HG03045 (cell line): Measurements from ENCODE around the gene CALM1.

Experiments used
- ATAC-seq: cut with Tn5 transposase; IDR thresholded peaks from one replicate; pipeline ENCODE4 v1.9.1; 2021; ENCODE audit warnings: mild to moderate bottlenecking, moderate library complexity; ENCODE audit not compliant: unreplicated experiment

The CALM1 gene

GRCh38 chr14:90440021-90440451, 43.2 kb downstream of the CALM1 start:
- ATAC-seq, result no peak

- ATAC-seq, result no peak
Measured at GRCh38 chr14:90440592-90440991, 43.8 kb downstream of the CALM1 start.

DNA sequence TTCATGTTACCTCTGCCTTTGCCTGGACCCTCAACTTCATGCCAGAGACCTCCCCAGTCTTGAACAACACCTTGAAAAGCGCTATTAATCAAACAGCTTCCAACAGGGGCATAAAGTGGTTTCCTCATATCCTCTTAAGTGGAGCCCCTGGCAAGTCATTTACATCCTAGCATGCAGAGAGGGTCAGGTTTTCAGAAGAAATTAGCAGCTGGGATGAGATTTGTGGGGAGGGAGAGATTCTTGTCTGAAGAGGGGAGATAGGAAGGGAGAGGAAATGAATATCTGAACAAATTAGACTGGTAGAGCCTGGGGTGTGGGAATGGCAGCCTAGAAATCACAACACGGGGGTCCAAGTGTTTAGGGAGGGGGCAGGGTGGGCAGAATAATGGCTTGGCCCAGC, 45.6 kb downstream of the CALM1 start:
- no peak for ATAC-seq

DNA sequence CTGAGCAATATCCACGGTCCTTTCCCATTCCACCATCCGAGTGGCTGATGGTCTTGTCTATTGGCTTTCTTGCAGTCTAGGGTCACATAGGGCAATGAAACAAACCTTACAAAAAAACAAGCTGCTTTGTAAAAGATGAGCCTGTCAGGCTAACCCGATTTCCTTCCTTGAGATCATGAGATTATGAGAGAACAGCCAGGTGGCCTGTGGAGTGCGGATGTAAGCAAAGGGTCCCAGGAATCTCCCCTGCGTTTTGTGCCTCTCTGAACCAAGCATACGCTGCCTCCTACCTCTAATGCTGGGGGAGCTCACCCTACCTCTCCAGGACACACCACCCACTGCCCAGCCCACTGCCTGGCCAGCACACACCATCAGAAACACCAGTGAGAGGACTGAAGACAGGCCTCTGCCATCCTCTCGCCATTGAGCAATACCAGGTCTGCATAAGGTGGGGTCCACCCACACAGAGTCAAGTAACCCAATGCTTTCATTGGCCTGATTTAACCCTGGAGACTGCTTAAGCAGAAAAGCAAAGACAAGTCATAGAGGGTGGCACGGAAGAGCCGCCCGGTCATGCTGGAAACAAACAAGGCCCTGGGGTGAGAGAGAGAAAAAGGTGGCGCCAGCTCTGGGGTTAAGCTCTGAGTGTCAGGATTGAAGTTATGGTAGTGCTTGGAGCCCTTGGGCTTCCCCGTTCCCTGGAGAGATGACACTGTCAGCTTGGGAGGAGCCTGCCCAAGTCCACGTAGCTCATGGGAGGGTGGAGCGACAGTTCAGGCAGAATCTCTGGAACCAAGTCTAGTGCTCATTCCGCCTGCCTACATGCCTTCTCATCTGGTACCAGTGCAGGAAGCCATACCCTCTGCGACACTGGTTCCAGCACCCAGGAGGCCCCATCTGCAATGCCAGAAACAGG, 46.6 kb downstream of the CALM1 start:
- no peak for ATAC-seq

- ATAC-seq, result no peak
Measured at GRCh38 chr14:90444077-90444696, 47.4 kb downstream of the CALM1 start.

GRCh38 chr14:90445011-90445410, 48.2 kb downstream of the CALM1 start:
- ATAC-seq, result no peak

- no peak for ATAC-seq
Measured at GRCh38 chr14:90446405-90446804, 49.6 kb downstream of the CALM1 start.

DNA sequence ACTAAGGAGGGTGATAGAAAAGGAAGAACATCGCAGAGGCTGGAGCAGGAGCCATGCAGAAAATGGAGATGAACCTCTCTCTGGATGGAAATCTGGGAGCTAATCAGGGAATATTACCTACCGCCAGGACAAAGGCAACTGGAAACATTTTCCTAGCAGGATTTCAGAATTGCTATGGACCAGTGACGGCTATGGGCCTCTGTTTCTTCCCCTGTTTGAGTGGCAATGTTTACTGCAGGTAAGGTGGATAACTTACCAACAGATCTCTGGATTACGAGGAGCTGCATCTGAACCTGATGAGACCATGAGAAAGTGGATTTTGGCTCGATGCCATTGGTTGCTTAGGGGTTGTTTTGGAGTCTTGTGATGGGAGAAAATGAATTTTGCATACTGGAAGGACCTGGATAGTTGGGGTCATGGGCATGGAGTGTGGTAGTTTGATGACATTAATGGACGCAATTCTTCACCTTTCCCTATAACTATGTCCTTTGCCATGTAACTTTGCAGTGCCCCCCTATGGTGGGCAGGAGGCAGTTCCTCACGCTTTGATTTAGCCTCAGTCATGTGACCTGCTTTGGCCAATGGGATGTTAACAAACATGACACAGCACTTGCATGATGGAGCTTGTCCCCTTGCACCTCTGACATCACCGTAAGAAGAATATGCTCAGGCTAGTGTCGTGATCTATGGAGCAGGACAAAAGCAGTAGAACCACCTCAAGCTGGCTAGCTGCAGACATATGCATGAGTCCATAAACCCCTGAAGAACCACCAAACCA, 51.1 kb downstream of the CALM1 start:
- no peak for ATAC-seq

DNA sequence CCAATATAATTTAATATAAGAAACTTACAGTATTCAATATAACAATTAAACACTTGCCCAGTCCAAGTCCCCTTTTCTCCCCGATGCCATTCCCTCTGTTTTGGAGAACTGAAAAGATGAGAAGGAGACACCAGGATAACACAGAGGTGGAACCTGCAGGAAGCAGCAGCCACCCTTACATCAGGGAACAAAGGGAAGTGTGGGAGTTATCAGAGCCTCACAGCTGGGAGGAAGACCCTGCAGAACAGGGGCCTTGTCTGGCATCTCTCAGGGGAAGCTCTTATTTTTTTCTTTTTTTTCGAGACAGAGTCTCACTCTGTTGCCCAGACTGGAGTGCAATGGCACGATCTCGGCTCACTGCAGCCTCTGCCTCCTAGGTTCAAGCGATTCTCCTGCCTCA, 52.6 kb downstream of the CALM1 start:
- ATAC-seq, result no peak

- no peak for ATAC-seq
Measured at GRCh38 chr14:90450151-90450550, 53.3 kb downstream of the CALM1 start.

- ATAC-seq, result no peak
Measured at GRCh38 chr14:90450667-90451066, 53.8 kb downstream of the CALM1 start.

DNA sequence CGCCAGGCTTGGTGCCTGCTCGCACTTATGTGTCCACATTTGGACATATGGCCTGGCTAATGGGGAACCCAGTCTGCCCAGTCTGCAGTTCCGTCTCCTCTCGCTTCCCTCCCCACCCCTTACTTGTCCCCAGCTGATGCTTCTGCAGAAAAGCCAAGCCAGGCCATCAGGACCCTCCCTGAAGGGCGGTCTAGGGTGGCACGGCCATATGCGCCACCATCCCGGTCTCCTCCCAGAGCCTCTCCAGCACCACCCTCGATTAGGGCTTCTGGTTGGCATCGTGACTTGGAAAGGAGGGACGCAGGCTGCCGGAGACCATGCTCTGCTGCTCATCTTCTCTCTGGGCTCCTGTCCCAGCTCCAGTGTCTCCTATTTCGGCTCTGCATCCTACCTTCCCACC, 54.6 kb downstream of the CALM1 start:
- ATAC-seq, result no peak

- no peak for ATAC-seq
Measured at GRCh38 chr14:90451961-90452360, 55.1 kb downstream of the CALM1 start.

GRCh38 chr14:90452366-90452765, 55.5 kb downstream of the CALM1 start:
- ATAC-seq, result no peak

DNA sequence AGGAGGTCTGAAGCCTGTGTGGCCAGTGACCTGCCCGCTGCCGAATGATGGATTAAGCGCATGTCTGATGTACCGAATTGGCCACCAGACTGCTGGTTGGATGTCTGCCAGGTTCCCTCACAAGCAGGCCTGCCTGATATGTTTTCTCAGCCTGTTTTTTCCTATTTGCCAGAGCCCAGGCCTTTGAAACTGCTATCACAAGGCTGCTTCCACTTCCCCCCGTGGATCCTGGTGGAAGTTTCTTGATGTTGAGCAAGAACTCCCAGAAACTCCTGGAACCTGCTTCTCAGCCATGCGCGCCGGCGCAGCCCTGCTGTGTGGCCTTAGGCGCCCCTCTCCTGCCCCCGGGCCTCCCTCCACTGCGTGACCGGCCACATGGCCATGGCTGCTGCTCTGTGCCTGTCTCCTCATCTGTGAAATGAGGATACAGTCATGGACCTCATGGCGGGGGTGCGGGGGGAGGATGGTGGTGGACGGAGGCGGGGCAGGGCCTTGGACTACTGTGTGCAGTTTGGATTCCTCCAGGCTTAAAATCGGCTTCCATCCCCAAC, 56.6 kb downstream of the CALM1 start:
- ATAC-seq, result no peak

DNA sequence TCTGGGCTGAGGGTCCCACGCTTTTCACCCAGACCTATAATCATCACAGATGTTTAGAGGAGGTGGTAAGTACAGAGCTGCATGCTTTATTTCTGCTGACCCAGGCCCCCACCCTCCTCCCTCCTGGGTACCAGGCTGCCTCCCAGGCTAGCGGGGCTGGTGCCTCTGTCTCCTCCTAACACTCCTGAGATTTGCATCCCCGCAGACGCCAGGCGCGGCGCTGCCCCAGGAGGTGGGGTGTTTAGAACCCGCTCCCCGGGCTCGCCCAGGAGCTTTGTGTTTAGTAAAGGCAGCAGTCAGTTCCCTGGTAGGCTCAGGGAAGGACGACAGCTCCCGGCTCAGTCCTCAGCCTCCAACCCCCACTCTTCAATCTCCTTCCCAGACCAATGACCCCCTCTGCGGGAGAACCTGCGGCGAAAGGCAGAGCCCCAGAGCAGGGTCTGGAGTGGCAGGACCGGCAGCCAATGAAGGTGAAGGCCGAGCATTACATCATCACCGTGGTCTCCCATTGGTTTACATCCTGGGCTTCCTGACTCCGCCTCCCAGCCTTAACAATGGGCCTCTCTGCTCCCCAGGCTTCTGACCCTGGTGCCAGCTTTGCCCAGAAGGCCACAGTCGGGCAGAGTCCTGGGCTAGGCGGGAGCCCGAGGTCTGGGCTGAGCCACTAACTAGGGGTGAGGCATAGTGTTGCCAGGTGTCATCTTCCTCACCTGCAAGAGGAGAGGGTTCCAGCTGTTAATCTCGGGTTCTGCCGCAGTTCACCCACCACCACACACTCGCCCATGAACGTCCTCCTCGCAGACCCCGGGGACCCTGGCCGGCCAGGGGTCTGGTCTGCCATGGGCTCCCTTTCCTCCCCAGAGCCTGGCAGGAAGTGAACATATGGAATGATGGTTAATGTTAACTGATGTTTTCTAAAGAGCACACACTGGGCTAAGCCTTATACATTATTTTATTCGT, 57.5 kb downstream of the CALM1 start:
- ATAC-seq, result no peak

GRCh38 chr14:90455100-90455571, 58.3 kb downstream of the CALM1 start:
- ATAC-seq, result no peak

- ATAC-seq, result no peak
Measured at GRCh38 chr14:90456551-90456950, 59.7 kb downstream of the CALM1 start.

DNA sequence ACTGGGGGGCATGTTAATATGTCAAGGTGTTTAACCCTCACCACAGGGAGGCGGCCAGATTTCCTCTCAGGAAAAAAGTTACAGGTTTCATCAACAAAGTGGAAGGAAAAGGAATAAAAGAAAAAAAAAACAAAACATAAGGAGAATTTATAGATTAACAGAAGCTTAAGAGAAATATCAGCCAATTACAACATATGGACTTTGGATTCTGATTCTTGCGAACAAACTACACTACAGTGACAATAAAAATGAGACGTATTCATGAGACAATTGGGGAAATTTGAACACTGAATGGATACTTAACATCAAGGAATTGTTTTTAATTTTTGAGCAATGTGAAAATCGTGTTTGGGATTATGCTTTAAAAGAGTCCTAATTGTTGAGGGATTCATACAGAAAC, 60.4 kb downstream of the CALM1 start:
- ATAC-seq, result no peak
